Neural crest cell (in vitro differentiated cells): ENCODE results near the gene RPP40. TPM values are rescaled to one million over a fixed set of nuclear protein-coding genes. Genes with fewer than 3 reads are reported as not detected.
A peak's percentile ranks its signal among the peaks of the same experiment; 100 is the strongest.
"Not testable (repeated sequence)": the region's sequence is repeated elsewhere in the genome, so short reads cannot be mapped to it uniquely, and the experiment has no call there.

Experiments
- DNase-seq: peaks from one replicate; pipeline ENCODE4 v3.0.0; 2021; ENCODE audit warnings: low read depth, mixed read lengths, low spot score
- H3K27ac Mint-ChIP-seq: one replicate; pipeline ENCODE4 v1.8.0; 2021; ENCODE audit warnings: mild to moderate bottlenecking, mixed read lengths; ENCODE audit not compliant: unreplicated experiment
- H3K27me3 Mint-ChIP-seq: 2 replicates; pipeline ENCODE4 v1.8.0; 2021; ENCODE audit warnings: low read depth, mild to moderate bottlenecking, mixed read lengths
- H3K36me3 Mint-ChIP-seq: 2 replicates; pipeline ENCODE4 v1.8.0; 2021; ENCODE audit warnings: low read depth, mild to moderate bottlenecking, mixed read lengths
- H3K4me1 Mint-ChIP-seq: 2 replicates; pipeline ENCODE4 v1.8.0; 2021; ENCODE audit warnings: mixed read lengths
- H3K4me3 Mint-ChIP-seq: one replicate; pipeline ENCODE4 v1.8.0; 2021; ENCODE audit warnings: mild to moderate bottlenecking, mixed read lengths
- H3K9me3 Mint-ChIP-seq: 2 replicates; pipeline ENCODE4 v1.8.0; 2021; ENCODE audit warnings: mixed read lengths
- total RNA-seq: library from RNA; stranded (reverse); gene quantifications from 2 replicates; pipeline ENCODE4 v1.2.1, GENCODE V29; 2021
- TF ChIP-seq, protein P1 (sequence below): fragments of 200-600 bp; sonication (generic); conservative IDR thresholded peaks from 2 replicates; pipeline ENCODE4 v1.5.0; 2021; ENCODE audit warnings: antibody characterized with exemption, mild to moderate bottlenecking

RPP40 gene
- total RNA-seq, 1 donor from 2014 or later, result 9.7 TPM

DNA sequence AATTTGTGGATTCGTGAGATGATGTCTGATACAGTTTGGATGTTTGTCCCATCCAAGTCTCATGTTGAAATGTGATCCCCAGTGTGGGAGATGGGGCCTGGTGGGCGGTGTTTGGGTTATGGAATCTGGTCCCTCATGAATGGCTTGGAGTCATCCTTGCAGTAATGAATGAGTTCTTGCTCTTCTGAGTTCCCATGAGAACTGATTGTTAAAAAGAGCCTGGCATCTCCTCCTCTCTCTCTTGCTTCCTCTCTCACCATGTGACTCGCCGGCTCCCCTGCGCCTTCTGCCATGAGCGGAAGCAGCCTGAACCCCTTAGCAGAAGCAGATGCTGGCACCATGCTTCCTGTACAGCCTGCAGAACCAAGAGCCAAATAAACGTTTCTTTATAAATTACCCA is 30.5 kb upstream of the RPP40 start:
- no peak for DNase-seq
- Mint-ChIP-seq H3K36me3 (no peaks in the 10 kb centered on the region), H3K9me3 (no peaks in the 10 kb centered on the region), H3K4me1 (peaks cover 33% of the 10 kb centered on the region), H3K27ac (no peak overlapping the region), H3K27me3 (no peaks in the 10 kb centered on the region), H3K4me3 (no peak overlapping the region)
- TF ChIP-seq, protein P1, sequence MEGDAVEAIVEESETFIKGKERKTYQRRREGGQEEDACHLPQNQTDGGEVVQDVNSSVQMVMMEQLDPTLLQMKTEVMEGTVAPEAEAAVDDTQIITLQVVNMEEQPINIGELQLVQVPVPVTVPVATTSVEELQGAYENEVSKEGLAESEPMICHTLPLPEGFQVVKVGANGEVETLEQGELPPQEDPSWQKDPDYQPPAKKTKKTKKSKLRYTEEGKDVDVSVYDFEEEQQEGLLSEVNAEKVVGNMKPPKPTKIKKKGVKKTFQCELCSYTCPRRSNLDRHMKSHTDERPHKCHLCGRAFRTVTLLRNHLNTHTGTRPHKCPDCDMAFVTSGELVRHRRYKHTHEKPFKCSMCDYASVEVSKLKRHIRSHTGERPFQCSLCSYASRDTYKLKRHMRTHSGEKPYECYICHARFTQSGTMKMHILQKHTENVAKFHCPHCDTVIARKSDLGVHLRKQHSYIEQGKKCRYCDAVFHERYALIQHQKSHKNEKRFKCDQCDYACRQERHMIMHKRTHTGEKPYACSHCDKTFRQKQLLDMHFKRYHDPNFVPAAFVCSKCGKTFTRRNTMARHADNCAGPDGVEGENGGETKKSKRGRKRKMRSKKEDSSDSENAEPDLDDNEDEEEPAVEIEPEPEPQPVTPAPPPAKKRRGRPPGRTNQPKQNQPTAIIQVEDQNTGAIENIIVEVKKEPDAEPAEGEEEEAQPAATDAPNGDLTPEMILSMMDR, result no peak

GRCh38 chr6:5033214-5033904 is 29.5 kb upstream of the RPP40 start:
- H3K27me3 Mint-ChIP-seq, H3K4me3 Mint-ChIP-seq, H3K36me3 Mint-ChIP-seq, DNase-seq, H3K9me3 Mint-ChIP-seq: not testable (repeated sequence)
- peaks cover 39% of the 10 kb centered on the region for H3K4me1 Mint-ChIP-seq
- H3K27ac Mint-ChIP-seq, result peak overlapping the region; percentile 63

DNA sequence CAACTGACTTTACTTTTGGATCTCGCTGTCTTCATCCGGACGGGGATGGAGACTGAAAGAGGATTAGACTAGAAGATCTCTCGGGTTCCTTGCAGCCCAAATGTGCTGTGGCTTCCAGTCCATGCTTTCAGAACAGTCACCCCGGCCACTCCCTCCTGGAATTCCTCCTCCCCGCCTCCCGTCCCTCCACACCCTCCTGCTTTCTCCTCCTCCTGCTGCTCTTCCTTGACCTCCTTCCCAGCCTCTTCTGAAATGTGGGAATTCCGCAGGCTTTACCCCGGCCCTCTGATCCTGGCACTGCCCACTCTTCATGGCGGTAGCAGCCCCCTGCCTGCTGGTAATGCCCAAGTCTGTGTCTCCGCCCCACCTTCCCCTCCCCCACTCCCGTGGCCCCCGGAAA is 28.9 kb upstream of the RPP40 start:
- H3K9me3 Mint-ChIP-seq, H3K36me3 Mint-ChIP-seq, H3K27me3 Mint-ChIP-seq, DNase-seq, H3K4me3 Mint-ChIP-seq, H3K27ac Mint-ChIP-seq: not testable (repeated sequence)
- H3K4me1 Mint-ChIP-seq, result peaks cover 39% of the 10 kb centered on the region

- H3K27ac Mint-ChIP-seq, result no peak overlapping the region
- no peak for DNase-seq
- H3K4me1 Mint-ChIP-seq, result peaks cover 39% of the 10 kb centered on the region
- H3K9me3 Mint-ChIP-seq, result no peaks in the 10 kb centered on the region
- no peak overlapping the region for H3K4me3 Mint-ChIP-seq
- H3K27me3 Mint-ChIP-seq, result no peaks in the 10 kb centered on the region
- H3K36me3 Mint-ChIP-seq, result no peaks in the 10 kb centered on the region
- TF ChIP-seq, protein P1, result no peak
These were observed 27.3 kb upstream of the RPP40 start for GRCh38 chr6:5031150-5031549.

- peaks cover 39% of the 10 kb centered on the region for H3K4me1 Mint-ChIP-seq
- no peak overlapping the region for H3K27ac Mint-ChIP-seq
- H3K9me3 Mint-ChIP-seq, result no peaks in the 10 kb centered on the region
- H3K27me3 Mint-ChIP-seq, result no peaks in the 10 kb centered on the region
- no peaks in the 10 kb centered on the region for H3K36me3 Mint-ChIP-seq
- TF ChIP-seq, protein P1, result peak; percentile 77
- H3K4me3 Mint-ChIP-seq, result peak overlapping the region; percentile 25
- DNase-seq, result peak; percentile 88
These were observed 26.8 kb upstream of the RPP40 start for GRCh38 chr6:5030596-5031136.

DNA sequence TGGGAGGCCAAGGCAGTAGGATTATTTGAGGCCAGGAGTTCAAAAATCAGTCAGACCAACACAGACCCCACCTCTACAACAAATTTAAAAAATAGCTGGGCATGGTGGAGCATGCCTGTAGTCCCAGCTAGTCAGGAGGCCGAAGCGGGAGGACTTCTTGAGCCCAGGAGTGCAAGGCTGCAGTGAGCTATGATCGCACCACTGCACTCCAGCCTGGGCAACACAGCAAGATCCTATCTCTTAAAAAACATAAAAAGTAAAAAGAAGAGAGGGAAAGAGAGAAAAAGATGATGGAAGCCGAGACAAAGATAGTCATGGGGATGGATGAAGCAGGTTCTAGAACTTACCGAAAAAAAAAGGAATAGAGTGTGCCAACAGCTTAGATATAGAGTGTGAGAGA is 25.8 kb upstream of the RPP40 start:
- Mint-ChIP-seq H3K36me3 (no peaks in the 10 kb centered on the region), H3K4me3 (no peak overlapping the region), H3K27me3 (no peaks in the 10 kb centered on the region), H3K9me3 (no peaks in the 10 kb centered on the region), H3K4me1 (peaks cover 44% of the 10 kb centered on the region), H3K27ac (no peak overlapping the region)
- TF ChIP-seq, protein P1, result no peak
- no peak for DNase-seq
